Measurements from ENCODE around the gene TENM3. TPM values are rescaled to one million over a fixed set of nuclear protein-coding genes. Genes with fewer than 3 reads are reported as not detected.

TENM3 gene
- total RNA-seq, 1 experiment from 2014 or later: 71.0 TPM

DNA sequence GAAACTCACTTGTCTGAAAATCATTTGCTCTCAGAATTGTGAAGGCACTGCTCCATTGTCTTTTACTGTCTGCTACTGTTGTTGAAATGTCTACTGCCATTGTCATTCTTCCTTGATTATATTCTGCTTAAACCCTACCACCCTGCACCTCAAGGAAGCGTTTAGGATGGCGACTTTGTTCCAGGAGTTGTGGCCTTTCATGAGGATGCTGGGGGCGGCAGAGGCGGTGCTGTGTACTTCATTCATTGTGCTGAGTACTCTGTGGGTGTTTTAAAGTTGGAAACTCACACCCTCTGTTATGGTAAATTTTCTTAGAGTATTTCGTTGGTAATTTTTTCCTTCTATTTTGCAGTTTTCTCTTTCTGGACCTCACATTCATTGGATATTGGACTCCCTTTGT lies 258.9 kb downstream of the TENM3 start (continued):
- TF ChIP-seq, protein P1, sequence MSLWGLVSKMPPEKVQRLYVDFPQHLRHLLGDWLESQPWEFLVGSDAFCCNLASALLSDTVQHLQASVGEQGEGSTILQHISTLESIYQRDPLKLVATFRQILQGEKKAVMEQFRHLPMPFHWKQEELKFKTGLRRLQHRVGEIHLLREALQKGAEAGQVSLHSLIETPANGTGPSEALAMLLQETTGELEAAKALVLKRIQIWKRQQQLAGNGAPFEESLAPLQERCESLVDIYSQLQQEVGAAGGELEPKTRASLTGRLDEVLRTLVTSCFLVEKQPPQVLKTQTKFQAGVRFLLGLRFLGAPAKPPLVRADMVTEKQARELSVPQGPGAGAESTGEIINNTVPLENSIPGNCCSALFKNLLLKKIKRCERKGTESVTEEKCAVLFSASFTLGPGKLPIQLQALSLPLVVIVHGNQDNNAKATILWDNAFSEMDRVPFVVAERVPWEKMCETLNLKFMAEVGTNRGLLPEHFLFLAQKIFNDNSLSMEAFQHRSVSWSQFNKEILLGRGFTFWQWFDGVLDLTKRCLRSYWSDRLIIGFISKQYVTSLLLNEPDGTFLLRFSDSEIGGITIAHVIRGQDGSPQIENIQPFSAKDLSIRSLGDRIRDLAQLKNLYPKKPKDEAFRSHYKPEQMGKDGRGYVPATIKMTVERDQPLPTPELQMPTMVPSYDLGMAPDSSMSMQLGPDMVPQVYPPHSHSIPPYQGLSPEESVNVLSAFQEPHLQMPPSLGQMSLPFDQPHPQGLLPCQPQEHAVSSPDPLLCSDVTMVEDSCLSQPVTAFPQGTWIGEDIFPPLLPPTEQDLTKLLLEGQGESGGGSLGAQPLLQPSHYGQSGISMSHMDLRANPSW (CRISPR knock-in tag; conservative IDR thresholded peaks at IDR 0.05; ENCODE audit: low read depth): no peak
- TF ChIP-seq, protein P2, sequence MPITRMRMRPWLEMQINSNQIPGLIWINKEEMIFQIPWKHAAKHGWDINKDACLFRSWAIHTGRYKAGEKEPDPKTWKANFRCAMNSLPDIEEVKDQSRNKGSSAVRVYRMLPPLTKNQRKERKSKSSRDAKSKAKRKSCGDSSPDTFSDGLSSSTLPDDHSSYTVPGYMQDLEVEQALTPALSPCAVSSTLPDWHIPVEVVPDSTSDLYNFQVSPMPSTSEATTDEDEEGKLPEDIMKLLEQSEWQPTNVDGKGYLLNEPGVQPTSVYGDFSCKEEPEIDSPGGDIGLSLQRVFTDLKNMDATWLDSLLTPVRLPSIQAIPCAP (CRISPR knock-in tag; IDR thresholded peaks at IDR 0.05): no peak
- TF ChIP-seq, protein P3, sequence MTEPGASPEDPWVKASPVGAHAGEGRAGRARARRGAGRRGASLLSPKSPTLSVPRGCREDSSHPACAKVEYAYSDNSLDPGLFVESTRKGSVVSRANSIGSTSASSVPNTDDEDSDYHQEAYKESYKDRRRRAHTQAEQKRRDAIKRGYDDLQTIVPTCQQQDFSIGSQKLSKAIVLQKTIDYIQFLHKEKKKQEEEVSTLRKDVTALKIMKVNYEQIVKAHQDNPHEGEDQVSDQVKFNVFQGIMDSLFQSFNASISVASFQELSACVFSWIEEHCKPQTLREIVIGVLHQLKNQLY (CRISPR knock-in tag; IDR thresholded peaks at IDR 0.05): no peak
- TF ChIP-seq, protein P4, sequence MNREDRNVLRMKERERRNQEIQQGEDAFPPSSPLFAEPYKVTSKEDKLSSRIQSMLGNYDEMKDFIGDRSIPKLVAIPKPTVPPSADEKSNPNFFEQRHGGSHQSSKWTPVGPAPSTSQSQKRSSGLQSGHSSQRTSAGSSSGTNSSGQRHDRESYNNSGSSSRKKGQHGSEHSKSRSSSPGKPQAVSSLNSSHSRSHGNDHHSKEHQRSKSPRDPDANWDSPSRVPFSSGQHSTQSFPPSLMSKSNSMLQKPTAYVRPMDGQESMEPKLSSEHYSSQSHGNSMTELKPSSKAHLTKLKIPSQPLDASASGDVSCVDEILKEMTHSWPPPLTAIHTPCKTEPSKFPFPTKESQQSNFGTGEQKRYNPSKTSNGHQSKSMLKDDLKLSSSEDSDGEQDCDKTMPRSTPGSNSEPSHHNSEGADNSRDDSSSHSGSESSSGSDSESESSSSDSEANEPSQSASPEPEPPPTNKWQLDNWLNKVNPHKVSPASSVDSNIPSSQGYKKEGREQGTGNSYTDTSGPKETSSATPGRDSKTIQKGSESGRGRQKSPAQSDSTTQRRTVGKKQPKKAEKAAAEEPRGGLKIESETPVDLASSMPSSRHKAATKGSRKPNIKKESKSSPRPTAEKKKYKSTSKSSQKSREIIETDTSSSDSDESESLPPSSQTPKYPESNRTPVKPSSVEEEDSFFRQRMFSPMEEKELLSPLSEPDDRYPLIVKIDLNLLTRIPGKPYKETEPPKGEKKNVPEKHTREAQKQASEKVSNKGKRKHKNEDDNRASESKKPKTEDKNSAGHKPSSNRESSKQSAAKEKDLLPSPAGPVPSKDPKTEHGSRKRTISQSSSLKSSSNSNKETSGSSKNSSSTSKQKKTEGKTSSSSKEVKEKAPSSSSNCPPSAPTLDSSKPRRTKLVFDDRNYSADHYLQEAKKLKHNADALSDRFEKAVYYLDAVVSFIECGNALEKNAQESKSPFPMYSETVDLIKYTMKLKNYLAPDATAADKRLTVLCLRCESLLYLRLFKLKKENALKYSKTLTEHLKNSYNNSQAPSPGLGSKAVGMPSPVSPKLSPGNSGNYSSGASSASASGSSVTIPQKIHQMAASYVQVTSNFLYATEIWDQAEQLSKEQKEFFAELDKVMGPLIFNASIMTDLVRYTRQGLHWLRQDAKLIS (CRISPR knock-in tag; IDR thresholded peaks at IDR 0.05; ENCODE audit: borderline replicate concordance): no peak
- no peak for TF ChIP-seq ETV6 (CRISPR knock-in tag; IDR thresholded peaks at IDR 0.05)

DNA sequence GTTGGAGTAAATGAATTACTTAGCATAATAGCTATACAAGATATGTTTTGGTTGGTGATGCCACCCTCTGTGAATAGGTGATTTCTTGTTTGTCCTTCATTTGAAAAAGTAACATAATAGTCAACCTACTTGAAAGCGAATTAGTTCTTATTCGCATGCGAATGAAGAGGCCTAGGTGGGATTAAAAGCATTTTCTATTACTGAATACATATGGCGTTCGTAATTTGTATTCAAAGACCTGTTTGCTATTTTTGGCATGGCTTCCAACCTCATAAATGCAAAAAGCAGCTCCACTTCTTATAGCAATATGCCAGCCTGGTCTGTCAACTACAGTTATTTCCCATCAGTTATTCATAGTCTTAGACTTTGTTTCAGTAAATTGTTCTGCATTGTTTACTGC lies 261.3 kb downstream of the TENM3 start:
- no peak overlapping the region for H3K27ac Mint-ChIP-seq
- ChIA-PET CTCF (no interaction called here), POLR2A (no interaction called here)
- ATAC-seq (no peak; the same call in 1 of the 2 replicates), DNase-seq (ENCODE audit: low spot score) (no peak)
- H3K27me3 Mint-ChIP-seq (ENCODE audit: low read depth): no peaks in the 10 kb centered on the region
- H3K4me3 Mint-ChIP-seq: no peak overlapping the region
- no peaks in the 10 kb centered on the region for H3K36me3 Mint-ChIP-seq
- H3K9me3 Mint-ChIP-seq: no peaks in the 10 kb centered on the region
- peaks cover 81% of the 10 kb centered on the region for H3K4me1 Mint-ChIP-seq
- TF ChIP-seq SMAD3 (CRISPR knock-in tag; IDR thresholded peaks at IDR 0.05; ENCODE audit: borderline replicate concordance) (no peak), ETV6 (CRISPR knock-in tag; IDR thresholded peaks at IDR 0.05) (no peak), ZNF416 (CRISPR knock-in tag; IDR thresholded peaks at IDR 0.05) (no peak)
- TF ChIP-seq, protein P5, sequence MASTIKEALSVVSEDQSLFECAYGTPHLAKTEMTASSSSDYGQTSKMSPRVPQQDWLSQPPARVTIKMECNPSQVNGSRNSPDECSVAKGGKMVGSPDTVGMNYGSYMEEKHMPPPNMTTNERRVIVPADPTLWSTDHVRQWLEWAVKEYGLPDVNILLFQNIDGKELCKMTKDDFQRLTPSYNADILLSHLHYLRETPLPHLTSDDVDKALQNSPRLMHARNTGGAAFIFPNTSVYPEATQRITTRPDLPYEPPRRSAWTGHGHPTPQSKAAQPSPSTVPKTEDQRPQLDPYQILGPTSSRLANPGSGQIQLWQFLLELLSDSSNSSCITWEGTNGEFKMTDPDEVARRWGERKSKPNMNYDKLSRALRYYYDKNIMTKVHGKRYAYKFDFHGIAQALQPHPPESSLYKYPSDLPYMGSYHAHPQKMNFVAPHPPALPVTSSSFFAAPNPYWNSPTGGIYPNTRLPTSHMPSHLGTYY (CRISPR knock-in tag; IDR thresholded peaks at IDR 0.05): no peak

DNA sequence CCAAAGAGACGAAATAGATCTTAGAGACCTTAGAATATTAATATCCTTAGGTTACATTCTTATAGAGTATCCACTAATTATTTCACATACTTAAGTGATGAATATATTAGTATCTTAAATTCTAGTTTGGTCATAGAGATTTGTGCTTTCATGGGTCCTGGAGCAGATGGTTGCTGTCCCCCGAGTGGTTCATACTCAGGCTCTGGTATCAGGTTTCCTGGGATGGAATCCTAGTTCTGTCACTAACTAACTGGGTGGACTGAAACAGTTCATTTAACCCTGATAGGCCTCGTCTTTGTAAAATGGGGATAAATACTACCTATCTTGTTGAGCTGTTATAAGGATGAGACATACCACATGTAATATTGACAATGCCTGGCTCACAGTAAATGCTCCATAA lies 264.6 kb downstream of the TENM3 start:
- H3K27ac Mint-ChIP-seq: no peak overlapping the region
- no peak overlapping the region for H3K4me3 Mint-ChIP-seq
- H3K4me1 Mint-ChIP-seq: peaks cover 60% of the 10 kb centered on the region
- CTCF ChIA-PET: interaction anchor here (1.4 kb wide), 1 partner anchor 49 kb away, joined by 3 read pairs; no protein-coding TSS in a partner anchor
- H3K9me3 Mint-ChIP-seq: no peaks in the 10 kb centered on the region
- no peaks in the 10 kb centered on the region for H3K27me3 Mint-ChIP-seq (ENCODE audit: low read depth)
- no peak for DNase-seq (ENCODE audit: low spot score)
- POLR2A ChIA-PET: no interaction called here
- ATAC-seq: peak; percentile 65
- TF ChIP-seq SMAD3 (CRISPR knock-in tag; IDR thresholded peaks at IDR 0.05; ENCODE audit: borderline replicate concordance): no peak
- TF ChIP-seq, protein P6, sequence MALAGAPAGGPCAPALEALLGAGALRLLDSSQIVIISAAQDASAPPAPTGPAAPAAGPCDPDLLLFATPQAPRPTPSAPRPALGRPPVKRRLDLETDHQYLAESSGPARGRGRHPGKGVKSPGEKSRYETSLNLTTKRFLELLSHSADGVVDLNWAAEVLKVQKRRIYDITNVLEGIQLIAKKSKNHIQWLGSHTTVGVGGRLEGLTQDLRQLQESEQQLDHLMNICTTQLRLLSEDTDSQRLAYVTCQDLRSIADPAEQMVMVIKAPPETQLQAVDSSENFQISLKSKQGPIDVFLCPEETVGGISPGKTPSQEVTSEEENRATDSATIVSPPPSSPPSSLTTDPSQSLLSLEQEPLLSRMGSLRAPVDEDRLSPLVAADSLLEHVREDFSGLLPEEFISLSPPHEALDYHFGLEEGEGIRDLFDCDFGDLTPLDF (CRISPR knock-in tag; IDR thresholded peaks at IDR 0.05): no peak
- TF ChIP-seq, protein P7, sequence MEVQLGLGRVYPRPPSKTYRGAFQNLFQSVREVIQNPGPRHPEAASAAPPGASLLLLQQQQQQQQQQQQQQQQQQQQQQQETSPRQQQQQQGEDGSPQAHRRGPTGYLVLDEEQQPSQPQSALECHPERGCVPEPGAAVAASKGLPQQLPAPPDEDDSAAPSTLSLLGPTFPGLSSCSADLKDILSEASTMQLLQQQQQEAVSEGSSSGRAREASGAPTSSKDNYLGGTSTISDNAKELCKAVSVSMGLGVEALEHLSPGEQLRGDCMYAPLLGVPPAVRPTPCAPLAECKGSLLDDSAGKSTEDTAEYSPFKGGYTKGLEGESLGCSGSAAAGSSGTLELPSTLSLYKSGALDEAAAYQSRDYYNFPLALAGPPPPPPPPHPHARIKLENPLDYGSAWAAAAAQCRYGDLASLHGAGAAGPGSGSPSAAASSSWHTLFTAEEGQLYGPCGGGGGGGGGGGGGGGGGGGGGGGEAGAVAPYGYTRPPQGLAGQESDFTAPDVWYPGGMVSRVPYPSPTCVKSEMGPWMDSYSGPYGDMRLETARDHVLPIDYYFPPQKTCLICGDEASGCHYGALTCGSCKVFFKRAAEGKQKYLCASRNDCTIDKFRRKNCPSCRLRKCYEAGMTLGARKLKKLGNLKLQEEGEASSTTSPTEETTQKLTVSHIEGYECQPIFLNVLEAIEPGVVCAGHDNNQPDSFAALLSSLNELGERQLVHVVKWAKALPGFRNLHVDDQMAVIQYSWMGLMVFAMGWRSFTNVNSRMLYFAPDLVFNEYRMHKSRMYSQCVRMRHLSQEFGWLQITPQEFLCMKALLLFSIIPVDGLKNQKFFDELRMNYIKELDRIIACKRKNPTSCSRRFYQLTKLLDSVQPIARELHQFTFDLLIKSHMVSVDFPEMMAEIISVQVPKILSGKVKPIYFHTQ (CRISPR knock-in tag; IDR thresholded peaks at IDR 0.05): no peak
- TF ChIP-seq, protein P3 (CRISPR knock-in tag; IDR thresholded peaks at IDR 0.05): no peak
- no peak for TF ChIP-seq MYBL2 (CRISPR knock-in tag; IDR thresholded peaks at IDR 0.05)
- TF ChIP-seq, protein P8, sequence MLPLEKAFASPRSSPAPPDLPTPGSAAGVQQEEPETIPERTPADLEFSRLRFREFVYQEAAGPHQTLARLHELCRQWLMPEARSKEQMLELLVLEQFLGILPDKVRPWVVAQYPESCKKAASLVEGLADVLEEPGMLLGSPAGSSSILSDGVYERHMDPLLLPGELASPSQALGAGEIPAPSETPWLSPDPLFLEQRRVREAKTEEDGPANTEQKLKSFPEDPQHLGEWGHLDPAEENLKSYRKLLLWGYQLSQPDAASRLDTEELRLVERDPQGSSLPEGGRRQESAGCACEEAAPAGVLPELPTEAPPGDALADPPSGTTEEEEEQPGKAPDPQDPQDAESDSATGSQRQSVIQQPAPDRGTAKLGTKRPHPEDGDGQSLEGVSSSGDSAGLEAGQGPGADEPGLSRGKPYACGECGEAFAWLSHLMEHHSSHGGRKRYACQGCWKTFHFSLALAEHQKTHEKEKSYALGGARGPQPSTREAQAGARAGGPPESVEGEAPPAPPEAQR (CRISPR knock-in tag; IDR thresholded peaks at IDR 0.05): no peak
- no peaks in the 10 kb centered on the region for H3K36me3 Mint-ChIP-seq
